Ascending aorta (tissue), 2 donors: ENCODE results near the gene ATMIN. TPM values are rescaled to one million over a fixed set of nuclear protein-coding genes. Genes with fewer than 3 reads are reported as not detected.

Experiments
- DNase-seq, 2 donors: peaks; one replicate each; pipeline ENCODE4 v3.0.0-alpha.2; 2019; ENCODE audit warnings: low spot score in 2 of 2
- H3K27ac ChIP-seq, 2 donors: fragments of 200-600 bp; sonication (generic); one replicate each; pipeline ENCODE4 v1.5.1; 2016 to 2017; ENCODE audit warnings: mild to moderate bottlenecking in 1 of 2
- H3K27me3 ChIP-seq: fragments of 200-600 bp; sonication (generic); one replicate; pipeline ENCODE4 v1.5.1; 2017
- H3K36me3 ChIP-seq, 2 donors: fragments of 200-600 bp; sonication (generic); one replicate each; pipeline ENCODE4 v1.5.1; 2016
- H3K4me1 ChIP-seq, 2 donors: fragments of 200-600 bp; sonication (generic); one replicate each; pipeline ENCODE4 v1.5.1; 2016 to 2017; ENCODE audit warnings: mild to moderate bottlenecking in 1 of 2
- H3K4me3 ChIP-seq, 2 donors: fragments of 200-600 bp; sonication (generic); one replicate each; pipeline ENCODE4 v1.5.1; 2016 to 2017; ENCODE audit warnings: mild to moderate bottlenecking in 1 of 2
- H3K9me3 ChIP-seq, 2 donors: fragments of 200-600 bp; sonication (generic); one replicate each; pipeline ENCODE4 v1.5.1; 2016
- CTCF ChIP-seq, 3 experiments: fragments of 200-600 bp in 2 of 3; fragments of 450-650 bp in 1 of 3; sonication (generic) in 2 of 3; IDR thresholded peaks; one replicate each; pipeline ENCODE4 v1.5.1; 2016 to 2019; ENCODE audit warnings: antibody characterized with exemption in 3 of 3, mild to moderate bottlenecking in 1 of 3, moderate library complexity in 1 of 3
- intact Hi-C: fragments of 100-400 bp; cut with DNase I; formaldehyde crosslinking; loops from one replicate; pipeline ENCODE4 v1.15.1; 2023
- total RNA-seq: library from RNA; depleted of rRNA; stranded (reverse); fragments of >200 nt; gene quantifications from one replicate; pipeline ENCODE4 v1.1.0, GENCODE V29; 2016

The ATMIN gene
- total RNA-seq, 1 donor from 2014 or later = 11.9 TPM

- TF ChIP-seq CTCF (IDR thresholded peaks at IDR 0.05) = no peak
- intact Hi-C loops = loop anchor here (1.0 to 10.0 kb wide), 7 partner anchors 29 to 1158 kb away; partner anchors contain the start of genes ATMIN, CDYL2, CMIP and GAN
- Histone ChIP-seq H3K9me3 (no peaks in the 10 kb centered on the region), H3K4me3 (peak overlapping the region; percentile 80 to 89), H3K4me1 (peaks cover 3 to 17% of the 10 kb centered on the region in 2 donors), H3K27me3 (no peaks in the 10 kb centered on the region), H3K27ac (peak overlapping the region; percentile 98), H3K36me3 (no peaks in the 10 kb centered on the region)
- peak in 1 of 2 donors; percentile 88 for DNase-seq
Measured at GRCh38 chr16:81006211-81006812, 29.3 kb upstream of the ATMIN start.

- H3K4me3 ChIP-seq = peak within 1 kb of the TSS; percentile 80 to 89
- intact Hi-C loops = loop anchor here (1.0 to 10.0 kb wide), 9 partner anchors 28 to 1158 kb away; partner anchors contain the start of genes ATMIN, CDYL2, CMIP and GAN
- H3K9me3 ChIP-seq = no peaks in the 10 kb centered on the region
- DNase-seq = peak; percentile 99
- TF ChIP-seq CTCF (IDR thresholded peaks at IDR 0.05) = peak in 1 of 3 experiments; percentile 10
- no peaks in the 10 kb centered on the region for H3K27me3 ChIP-seq
- H3K4me1 ChIP-seq = peaks cover 3 to 17% of the 10 kb centered on the region in 2 donors
- peak within 1 kb of the TSS; percentile 98 for H3K27ac ChIP-seq
- H3K36me3 ChIP-seq = no peaks in the 10 kb centered on the region
Measured at GRCh38 chr16:81006813-81007695, 28.6 kb upstream of the ATMIN start, which contains the start of the genes CENPN and CMC2. TSS of gene CENPN (plus strand) at chr16:81007214. CDS start at chr16:81011940, 4,726 bp downstream. TSS of gene CMC2 (minus strand) at chr16:81006885. CDS start at chr16:80997394, 9,491 bp downstream.

- Histone ChIP-seq H3K27me3 (no peaks in the 10 kb centered on the region), H3K4me3 (peak overlapping the region; percentile 80 to 89), H3K9me3 (no peaks in the 10 kb centered on the region), H3K36me3 (no peaks in the 10 kb centered on the region), H3K4me1 (peaks cover 3 to 17% of the 10 kb centered on the region in 2 donors), H3K27ac (peak overlapping the region in 1 of 2 donors; percentile 98)
- no peak for DNase-seq
- TF ChIP-seq CTCF (IDR thresholded peaks at IDR 0.05) = no peak
- intact Hi-C loops = loop anchor here (10.0 kb wide), 4 partner anchors 204 to 1156 kb away; partner anchors contain the start of genes CDYL2, CMIP and GAN
Measured at GRCh38 chr16:81008505-81008789, 27.2 kb upstream of the ATMIN start.

- no peak for DNase-seq
- no peaks in the 10 kb centered on the region for H3K36me3 ChIP-seq
- no peaks in the 10 kb centered on the region for H3K27me3 ChIP-seq
- no peak for TF ChIP-seq CTCF (IDR thresholded peaks at IDR 0.05)
- no peak overlapping the region for H3K4me3 ChIP-seq
- no peaks in the 10 kb centered on the region for H3K4me1 ChIP-seq
- no peaks in the 10 kb centered on the region for H3K9me3 ChIP-seq
- H3K27ac ChIP-seq = no peak overlapping the region
- intact Hi-C loops = no loop called here
Measured at GRCh38 chr16:81012974-81013373, 22.7 kb upstream of the ATMIN start.

- Histone ChIP-seq H3K9me3 (no peaks in the 10 kb centered on the region), H3K4me1 (no peaks in the 10 kb centered on the region), H3K36me3 (no peaks in the 10 kb centered on the region), H3K4me3 (no peak overlapping the region), H3K27me3 (no peaks in the 10 kb centered on the region), H3K27ac (no peak overlapping the region)
- intact Hi-C loops = no loop called here
- no peak for TF ChIP-seq CTCF (IDR thresholded peaks at IDR 0.05)
- no peak for DNase-seq
Measured at GRCh38 chr16:81014672-81015071, 21.0 kb upstream of the ATMIN start.
